NCI-H460 (cell line): ENCODE results near the gene PPP1R12B. TPM values are rescaled to one million over a fixed set of nuclear protein-coding genes. Genes with fewer than 3 reads are reported as not detected.
"Not testable (repeated sequence)": the region's sequence is repeated elsewhere in the genome, so short reads cannot be mapped to it uniquely, and the experiment has no call there.

ENCODE experiments used
- DNase-seq: peaks from one replicate; pipeline ENCODE4 v3.0.0-alpha.2; 2016; ENCODE audit warnings: low read depth; ENCODE audit errors: extremely low read depth
- total RNA-seq: library from RNA; depleted of rRNA; stranded (reverse); fragments of >200 nt; shearing (Covaris generic); gene quantifications from 2 replicates; pipeline ENCODE4 v1.2.3, GENCODE V29; 2014

PPP1R12B gene
- total RNA-seq, 1 experiment from 2014 or later = 16.6 TPM

GRCh38 chr1:202397256-202397655 is 48.8 kb downstream of the PPP1R12B start:
- no peak for DNase-seq

- not testable (repeated sequence) for DNase-seq
These were observed 49.9 kb downstream of the PPP1R12B start for GRCh38 chr1:202398439-202398838.

- not testable (repeated sequence) for DNase-seq
These were observed 53.3 kb downstream of the PPP1R12B start for GRCh38 chr1:202401771-202402170.

- DNase-seq = not testable (repeated sequence)
These were observed 54.9 kb downstream of the PPP1R12B start for GRCh38 chr1:202403381-202403780.

GRCh38 chr1:202405928-202406327 is 57.4 kb downstream of the PPP1R12B start:
- no peak for DNase-seq

GRCh38 chr1:202406896-202407295 is 58.4 kb downstream of the PPP1R12B start:
- not testable (repeated sequence) for DNase-seq

GRCh38 chr1:202407378-202407777 is 58.9 kb downstream of the PPP1R12B start:
- DNase-seq = not testable (repeated sequence)

- DNase-seq = not testable (repeated sequence)
These were observed 61.8 kb downstream of the PPP1R12B start for GRCh38 chr1:202410251-202410650.

GRCh38 chr1:202410854-202411357 is 62.4 kb downstream of the PPP1R12B start:
- not testable (repeated sequence) for DNase-seq

- DNase-seq = no peak
These were observed 62.9 kb downstream of the PPP1R12B start for GRCh38 chr1:202411422-202411821.

- DNase-seq = not testable (repeated sequence)
These were observed 63.9 kb downstream of the PPP1R12B start for GRCh38 chr1:202412421-202412820.

- DNase-seq = no peak
These were observed 68.1 kb downstream of the PPP1R12B start for GRCh38 chr1:202416641-202417040.

GRCh38 chr1:202417141-202417540 is 68.6 kb downstream of the PPP1R12B start:
- not testable (repeated sequence) for DNase-seq

- not testable (repeated sequence) for DNase-seq
These were observed 69.3 kb downstream of the PPP1R12B start for GRCh38 chr1:202417762-202418201.

GRCh38 chr1:202419731-202420130 is 71.2 kb downstream of the PPP1R12B start:
- not testable (repeated sequence) for DNase-seq

GRCh38 chr1:202420422-202421094 is 72.1 kb downstream of the PPP1R12B start:
- not testable (repeated sequence) for DNase-seq

GRCh38 chr1:202422709-202423108 is 74.2 kb downstream of the PPP1R12B start:
- DNase-seq = not testable (repeated sequence)

GRCh38 chr1:202424260-202424659 is 75.8 kb downstream of the PPP1R12B start:
- DNase-seq = not testable (repeated sequence)

- DNase-seq = not testable (repeated sequence)
These were observed 81.6 kb downstream of the PPP1R12B start for GRCh38 chr1:202430111-202430510.

GRCh38 chr1:202432338-202432737 is 83.8 kb downstream of the PPP1R12B start:
- not testable (repeated sequence) for DNase-seq

GRCh38 chr1:202433155-202434043 is 84.9 kb downstream of the PPP1R12B start:
- no peak for DNase-seq
